Ishikawa (cell line): ENCODE results near the gene ADPGK.
A peak's percentile ranks its signal among the peaks of the same experiment; 100 is the strongest.

Experiments
- CEBPB ChIP-seq: IDR thresholded peaks from 2 replicates; pipeline ENCODE4 v1.6.1; 2012
- CREB1 ChIP-seq: IDR thresholded peaks from 2 replicates; pipeline ENCODE4 v1.6.1; 2012; ENCODE audit warnings: low read depth
- EGR1 ChIP-seq: IDR thresholded peaks from 2 replicates; pipeline ENCODE4 v1.6.1; 2012
- EP300 ChIP-seq: IDR thresholded peaks from 2 replicates; pipeline ENCODE4 v1.6.1; 2012; ENCODE audit warnings: borderline replicate concordance
- FOXM1 ChIP-seq: IDR thresholded peaks from 2 replicates; pipeline ENCODE4 v1.6.1; 2012; ENCODE audit warnings: low read depth, borderline replicate concordance
- NFIC ChIP-seq: IDR thresholded peaks from 2 replicates; pipeline ENCODE4 v1.6.1; 2012
- RAD21 ChIP-seq: IDR thresholded peaks from 2 replicates; pipeline ENCODE4 v1.6.1; 2012; ENCODE audit warnings: low read depth
- REST ChIP-seq: IDR thresholded peaks from 2 replicates; pipeline ENCODE4 v1.6.1; 2012; ENCODE audit warnings: low read depth, mild to moderate bottlenecking
- TAF1 ChIP-seq: IDR thresholded peaks from 2 replicates; pipeline ENCODE4 v1.6.1; 2012; ENCODE audit warnings: low read depth, mild to moderate bottlenecking
- TCF12 ChIP-seq: IDR thresholded peaks from 2 replicates; pipeline ENCODE4 v1.6.1; 2012; ENCODE audit warnings: low read depth
- TEAD4 ChIP-seq: IDR thresholded peaks from 2 replicates; pipeline ENCODE4 v1.6.1; 2012
- YY1 ChIP-seq: IDR thresholded peaks from 2 replicates; pipeline ENCODE4 v1.6.1; 2012; ENCODE audit warnings: low read depth
- ZBTB7A ChIP-seq: IDR thresholded peaks from 2 replicates; pipeline ENCODE4 v1.6.1; 2012; ENCODE audit warnings: low read depth
- TF ChIP-seq, protein P1 (sequence below): IDR thresholded peaks from 2 replicates; pipeline ENCODE4 v1.6.1; 2012
- TF ChIP-seq, protein P2 (sequence below): IDR thresholded peaks from 2 replicates; pipeline ENCODE4 v1.6.1; 2012

Gene ADPGK

DNA sequence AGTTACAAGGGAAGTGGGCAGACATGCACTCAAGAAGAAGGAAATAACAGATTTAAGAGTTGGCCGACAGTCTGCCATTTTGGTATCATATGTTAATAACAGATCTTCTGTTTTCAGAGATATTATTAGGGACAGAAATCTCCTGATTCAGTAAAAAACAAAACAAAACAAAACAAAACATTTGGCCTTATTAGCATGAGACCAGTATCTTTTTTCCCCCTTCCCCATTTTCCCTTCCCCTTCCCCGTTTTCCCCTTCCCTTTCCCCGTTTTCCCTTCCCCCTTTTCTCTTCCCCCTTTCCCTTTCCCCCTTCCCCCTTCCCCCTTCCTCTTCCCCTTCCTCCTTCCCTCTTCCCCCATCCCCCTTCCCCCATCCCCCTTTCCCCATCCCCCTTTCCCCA, 58.1 kb downstream of the ADPGK start:
- no peak for TF ChIP-seq REST
- TF ChIP-seq TAF1 = no peak
- TF ChIP-seq EGR1 = no peak
- no peak for TF ChIP-seq CREB1
- TF ChIP-seq NFIC = no peak
- TF ChIP-seq ZBTB7A = no peak
- TF ChIP-seq RAD21 = no peak
- no peak for TF ChIP-seq TEAD4
- no peak for TF ChIP-seq TCF12
- TF ChIP-seq, protein P1, sequence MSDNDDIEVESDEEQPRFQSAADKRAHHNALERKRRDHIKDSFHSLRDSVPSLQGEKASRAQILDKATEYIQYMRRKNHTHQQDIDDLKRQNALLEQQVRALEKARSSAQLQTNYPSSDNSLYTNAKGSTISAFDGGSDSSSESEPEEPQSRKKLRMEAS = no peak
- TF ChIP-seq YY1 = no peak
- TF ChIP-seq EP300 = no peak
- TF ChIP-seq, protein P2, sequence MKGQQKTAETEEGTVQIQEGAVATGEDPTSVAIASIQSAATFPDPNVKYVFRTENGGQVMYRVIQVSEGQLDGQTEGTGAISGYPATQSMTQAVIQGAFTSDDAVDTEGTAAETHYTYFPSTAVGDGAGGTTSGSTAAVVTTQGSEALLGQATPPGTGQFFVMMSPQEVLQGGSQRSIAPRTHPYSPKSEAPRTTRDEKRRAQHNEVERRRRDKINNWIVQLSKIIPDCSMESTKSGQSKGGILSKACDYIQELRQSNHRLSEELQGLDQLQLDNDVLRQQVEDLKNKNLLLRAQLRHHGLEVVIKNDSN = no peak
- no peak for TF ChIP-seq CEBPB
- no peak for TF ChIP-seq FOXM1

- TF ChIP-seq CEBPB = no peak
- no peak for TF ChIP-seq TAF1
- no peak for TF ChIP-seq TEAD4
- no peak for TF ChIP-seq RAD21
- TF ChIP-seq CREB1 = no peak
- no peak for TF ChIP-seq ZBTB7A
- TF ChIP-seq, protein P2 = no peak
These were observed 59.5 kb downstream of the ADPGK start for GRCh38 chr15:72724028-72724427.

GRCh38 chr15:72722071-72722696, 61.4 kb downstream of the ADPGK start:
- TF ChIP-seq RAD21 (peak; percentile 72), TEAD4 (no peak)

- TF ChIP-seq RAD21 (no peak), CEBPB (no peak), EGR1 (no peak), TCF12 (no peak), TAF1 (no peak), EP300 (no peak)
- TF ChIP-seq, protein P1 = no peak
These were observed 77.3 kb downstream of the ADPGK start for GRCh38 chr15:72706266-72706665.
